Right lobe of liver (tissue), 6 donors: ENCODE results near the gene GRK4. TPM values are rescaled to one million over a fixed set of nuclear protein-coding genes. Genes with fewer than 3 reads are reported as not detected.
A peak's percentile ranks its signal among the peaks of the same experiment; 100 is the strongest.

Experiments used
- ATAC-seq, 4 donors: fragments of 200-7000 bp; cut with Tn5 transposase; one replicate each; pipeline ENCODE4 v1.9.1; 2020; ENCODE audit warnings: mild to moderate bottlenecking in 4 of 4, moderate library complexity in 4 of 4
- DNase-seq, 3 donors: peaks; one replicate each; pipeline ENCODE4 v3.0.0-alpha.2; 2020
- H3K27ac ChIP-seq, 3 donors: fragments of 200-600 bp; one replicate each; pipeline ENCODE4 v1.8.0; 2022
- H3K27me3 ChIP-seq, 2 donors: fragments of 200-600 bp; one replicate each; pipeline ENCODE4 v1.8.0; 2022
- H3K36me3 ChIP-seq, 4 donors: fragments of 200-600 bp; sonication (generic) in 1 of 4; one replicate each; pipeline versions ENCODE4 v1.5.1 to v1.8.0; 2017 to 2022; ENCODE audit warnings: control low read depth in 1 of 4
- H3K4me1 ChIP-seq, 4 donors: fragments of 200-600 bp; sonication (generic) in 1 of 4; one replicate each; pipeline versions ENCODE4 v1.5.1 to v1.8.0; 2017 to 2022; ENCODE audit warnings: control low read depth in 1 of 4
- H3K4me3 ChIP-seq, 3 donors: fragments of 200-600 bp; one replicate each; pipeline ENCODE4 v1.8.0; 2022
- H3K9me3 ChIP-seq, 4 donors: fragments of 200-600 bp; sonication (generic) in 1 of 4; one replicate each; pipeline versions ENCODE4 v1.5.1 to v1.8.0; 2017 to 2022; ENCODE audit warnings: control low read depth in 1 of 4
- POLR2A ChIP-seq: fragments of 450-650 bp; IDR thresholded peaks from one replicate; pipeline ENCODE4 v1.6.1; 2017; ENCODE audit warnings: antibody characterized with exemption, mild to moderate bottlenecking
- WGBS: methylation state at CpG from one replicate; pipeline ENCODE4 v1.1.6; 2018; ENCODE audit warnings: low coverage, low lambda C conversion rate; ENCODE audit not compliant: insufficient coverage; ENCODE audit errors: missing lambda C conversion rate; 5-methylcytosine and 5-hydroxymethylcytosine counted together
- intact Hi-C, 2 donors: fragments of 100-400 bp; cut with DNase I; formaldehyde crosslinking; loops; one replicate each; pipeline versions ENCODE4 v1.11.2 to v1.14.1; 2022
- total RNA-seq, 6 experiments: library from RNA; depleted of rRNA in 2 of 6; stranded (reverse); fragments of >200 nt in 2 of 6; fragmentation: NEBNext Ultra II Directional in 3 of 6; extraction: Animal tissue kit (Norgen Biotek cat#: 25700) in 3 of 6; gene quantifications; one replicate each; pipeline versions ENCODE4 v1.1.0 to v1.2.4, GENCODE V29; 2016 to 2023
- TF ChIP-seq, protein P1 (sequence below), 4 donors: fragments of 200-600 bp in 3 of 4; fragments of 450-650 bp in 1 of 4; IDR thresholded peaks; one replicate each; pipeline versions ENCODE4 v1.5.1 to v1.8.0; 2016 to 2022; ENCODE audit warnings: antibody characterized with exemption in 4 of 4, mild to moderate bottlenecking in 2 of 4
- donor health status: DM: no; HTN: yes; CAD: no.
- donor health status: DM: no; HTN: no; CAD: no.
- donor health status: DM: no; HTN: no; CAD: no.
- donor health status: DM: no; HTN: yes; CAD: no.
- donor health status: DM: no; HTN: yes; CAD: no.

Gene GRK4
- total RNA-seq, 6 experiments from 2014 or later: 1.0 to 4.3 (median 2.8) TPM

GRCh38 chr4:2931512-2932301, 31.7 kb upstream of the GRK4 start:
- ATAC-seq (peak; percentile 24 to 48 (median 29)), DNase-seq (peak; percentile 65 to 81 (median 74))
- H3K27me3 ChIP-seq: no peaks in the 10 kb centered on the region
- TF ChIP-seq, protein P1, sequence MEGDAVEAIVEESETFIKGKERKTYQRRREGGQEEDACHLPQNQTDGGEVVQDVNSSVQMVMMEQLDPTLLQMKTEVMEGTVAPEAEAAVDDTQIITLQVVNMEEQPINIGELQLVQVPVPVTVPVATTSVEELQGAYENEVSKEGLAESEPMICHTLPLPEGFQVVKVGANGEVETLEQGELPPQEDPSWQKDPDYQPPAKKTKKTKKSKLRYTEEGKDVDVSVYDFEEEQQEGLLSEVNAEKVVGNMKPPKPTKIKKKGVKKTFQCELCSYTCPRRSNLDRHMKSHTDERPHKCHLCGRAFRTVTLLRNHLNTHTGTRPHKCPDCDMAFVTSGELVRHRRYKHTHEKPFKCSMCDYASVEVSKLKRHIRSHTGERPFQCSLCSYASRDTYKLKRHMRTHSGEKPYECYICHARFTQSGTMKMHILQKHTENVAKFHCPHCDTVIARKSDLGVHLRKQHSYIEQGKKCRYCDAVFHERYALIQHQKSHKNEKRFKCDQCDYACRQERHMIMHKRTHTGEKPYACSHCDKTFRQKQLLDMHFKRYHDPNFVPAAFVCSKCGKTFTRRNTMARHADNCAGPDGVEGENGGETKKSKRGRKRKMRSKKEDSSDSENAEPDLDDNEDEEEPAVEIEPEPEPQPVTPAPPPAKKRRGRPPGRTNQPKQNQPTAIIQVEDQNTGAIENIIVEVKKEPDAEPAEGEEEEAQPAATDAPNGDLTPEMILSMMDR (IDR thresholded peaks at IDR 0.05): no peak
- no peak for TF ChIP-seq POLR2A
- peaks cover 0 to 18% (median 3%) of the 10 kb centered on the region in 4 donors for H3K4me1 ChIP-seq
- no peaks in the 10 kb centered on the region for H3K9me3 ChIP-seq
- H3K36me3 ChIP-seq: peaks cover 0 to 23% (median 5%) of the 10 kb centered on the region in 4 donors
- H3K27ac ChIP-seq: peak overlapping the region in 1 of 3 donors; percentile 18
- intact Hi-C loops: loop anchor here in 1 of 2 donors (10.0 kb wide), 1 partner anchor 167 kb away; no protein-coding TSS in a partner anchor
- no peak overlapping the region for H3K4me3 ChIP-seq
- WGBS: 54% methylated on average over 10 of the region's 38 CpGs

GRCh38 chr4:2932321-2932950, 30.9 kb upstream of the GRK4 start:
- Histone ChIP-seq H3K9me3 (no peaks in the 10 kb centered on the region), H3K36me3 (peaks cover 0 to 17% (median 3%) of the 10 kb centered on the region in 4 donors), H3K4me1 (peaks cover 0 to 18% (median 3%) of the 10 kb centered on the region in 4 donors), H3K4me3 (no peak overlapping the region), H3K27ac (peak overlapping the region in 1 of 3 donors; percentile 18), H3K27me3 (no peaks in the 10 kb centered on the region)
- DNase-seq (peak; percentile 19 to 57 (median 47)), ATAC-seq (no peak)
- 100% methylated on average over 1 of the region's 18 CpGs for WGBS
- intact Hi-C loops: loop anchor here in 1 of 2 donors (10.0 kb wide), 1 partner anchor 168 kb away; no protein-coding TSS in a partner anchor
- TF ChIP-seq, protein P1 (IDR thresholded peaks at IDR 0.05): no peak
- TF ChIP-seq POLR2A: no peak

GRCh38 chr4:2932951-2933565, 30.3 kb upstream of the GRK4 start:
- ATAC-seq (no peak), DNase-seq (peak in 2 of 3 donors; percentile 58)
- WGBS: no CpG with 5 or more reads among the region's 15 CpGs
- H3K9me3 ChIP-seq: no peaks in the 10 kb centered on the region
- peaks cover 0 to 15% (median 5%) of the 10 kb centered on the region in 4 donors for H3K36me3 ChIP-seq
- intact Hi-C loops: loop anchor here in 1 of 2 donors (10.0 kb wide), 1 partner anchor 168 kb away; no protein-coding TSS in a partner anchor
- H3K27ac ChIP-seq: no peak overlapping the region
- TF ChIP-seq, protein P1 (IDR thresholded peaks at IDR 0.05): no peak
- TF ChIP-seq POLR2A: no peak
- no peak overlapping the region for H3K4me3 ChIP-seq
- H3K4me1 ChIP-seq: peaks cover 0 to 18% (median 3%) of the 10 kb centered on the region in 4 donors
- no peaks in the 10 kb centered on the region for H3K27me3 ChIP-seq

GRCh38 chr4:2933566-2934076, 29.8 kb upstream of the GRK4 start:
- intact Hi-C loops: loop anchor here in 1 of 2 donors (10.0 kb wide), 1 partner anchor 169 kb away; no protein-coding TSS in a partner anchor
- ATAC-seq: no peak
- Histone ChIP-seq H3K4me1 (peaks cover 0 to 18% (median 3%) of the 10 kb centered on the region in 4 donors), H3K36me3 (peaks cover 0 to 15% (median 7%) of the 10 kb centered on the region in 4 donors), H3K9me3 (no peaks in the 10 kb centered on the region), H3K4me3 (peak overlapping the region; percentile 95 to 100 (median 99)), H3K27ac (peak overlapping the region in 1 of 3 donors; percentile 43), H3K27me3 (no peaks in the 10 kb centered on the region)
- peak in 2 of 3 donors; percentile 31 to 66 for DNase-seq
- WGBS: no CpG with 5 or more reads among the region's 31 CpGs
- TF ChIP-seq, protein P1 (IDR thresholded peaks at IDR 0.05): no peak
- no peak for TF ChIP-seq POLR2A
